HepG2 (cell line): ENCODE results near the gene PFDN1. TPM values are rescaled to one million over a fixed set of nuclear protein-coding genes. Genes with fewer than 3 reads are reported as not detected.

ENCODE experiments used
- ATAC-seq: fragments of 200-7000 bp; cut with Tn5 transposase; 3 replicates; pipeline ENCODE4 v1.9.1; 2020; ENCODE audit warnings: mild to moderate bottlenecking, moderate library complexity
- BruUV-seq: library from RNA; stranded (reverse); fragments of 400-500 nt; replicated peaks from 2 replicates; lab custom pipeline; 2021; lab: Mats Ljungman, UMichigan
- CTCF ChIA-PET: fragments of 300-600 bp; formaldehyde crosslinking; extraction: SDS; loops from one replicate; lab custom pipeline; 2021; ENCODE audit warnings: low total read pairs, inconsistent platforms, low intra/inter-chr PET ratio; lab: Yijun Ruan, JAX
- POLR2A ChIA-PET: fragments of 350-600 bp; sonication (Branson Sonifier 250); formaldehyde crosslinking; loops from one replicate; lab custom pipeline; 2020; ENCODE audit warnings: antibody characterized with exemption, inconsistent platforms; lab: Yijun Ruan, JAX
- DNase-seq: peaks from one replicate; pipeline ENCODE4 v3.0.0-alpha.2; 2015; ENCODE audit warnings: low spot score
- FAIRE-seq: peaks from 3 replicates; lab custom pipeline; 2011; peaks lifted over from hg19 to GRCh38; lab: Jason Lieb, UNC
- H2AFZ ChIP-seq: one replicate; pipeline ENCODE4 v1.6.1; 2011; ENCODE audit warnings: low read length, inconsistent platforms
- H3K27ac ChIP-seq: fragments of 300-600 bp; 3 replicates; pipeline ENCODE4 v1.8.0; 2011; ENCODE audit warnings: mixed run types, mild to moderate bottlenecking, mixed read lengths, low read length, inconsistent platforms; ENCODE audit not compliant: insufficient read depth; ENCODE audit errors: extremely low read length
- H3K27me3 ChIP-seq, 2 experiments: fragments of 200-600 bp in 1 of 2; 2 replicates in 1 of 2; 3 replicates in 1 of 2; pipeline versions ENCODE4 v1.6.0 to v1.8.0; 2011; ENCODE audit warnings: low read length in 2 of 2, mild to moderate bottlenecking in 2 of 2, moderate library complexity in 2 of 2, inconsistent platforms in 1 of 2; ENCODE audit not compliant: insufficient read depth in 2 of 2, control insufficient read depth in 1 of 2
- H3K36me3 ChIP-seq, 2 experiments: fragments of 200-600 bp in 1 of 2; replicated peaks in 1 of 2; 2 replicates in 1 of 2; 3 replicates in 1 of 2; pipeline versions ENCODE4 v1.5.1 to v1.8.0; 2011; ENCODE audit warnings: low read length in 2 of 2, inconsistent platforms in 1 of 2; ENCODE audit not compliant: insufficient read depth in 2 of 2, control insufficient read depth in 1 of 2
- H3K4me1 ChIP-seq: 2 replicates; pipeline ENCODE4 v1.5.1; 2012; ENCODE audit warnings: low read length, inconsistent platforms; ENCODE audit not compliant: insufficient read depth
- H3K4me2 ChIP-seq: 2 replicates; pipeline ENCODE4 v1.6.0; 2011; ENCODE audit warnings: low read depth, low read length, inconsistent platforms
- H3K4me3 ChIP-seq, 3 experiments: fragments of 200-600 bp in 1 of 3; sonication (generic), shearing (Covaris generic) in 1 of 3; replicated peaks in 1 of 3; 2 replicates each; pipeline ENCODE4 v1.5.1; 2011 to 2016; ENCODE audit warnings: low read length in 3 of 3, inconsistent platforms in 2 of 3, low read depth in 2 of 3, mild to moderate bottlenecking in 2 of 3, control low read depth in 1 of 3, mixed read lengths in 1 of 3; ENCODE audit not compliant: insufficient read depth in 1 of 3
- H3K79me2 ChIP-seq: one replicate; pipeline ENCODE4 v1.6.1; 2011; ENCODE audit warnings: low read length, inconsistent platforms; ENCODE audit not compliant: insufficient read depth
- H3K9ac ChIP-seq: 2 replicates; pipeline ENCODE4 v1.6.0; 2011; ENCODE audit warnings: mild to moderate bottlenecking, low read depth, low read length, inconsistent platforms; ENCODE audit not compliant: insufficient read depth
- H3K9me3 ChIP-seq: 2 replicates; pipeline ENCODE4 v1.5.1; 2012; ENCODE audit warnings: mild to moderate bottlenecking, low read length
- H4K20me1 ChIP-seq: 2 replicates; pipeline ENCODE4 v1.6.0; 2011; ENCODE audit warnings: inconsistent platforms, mild to moderate bottlenecking, low read length, moderate library complexity; ENCODE audit not compliant: insufficient read depth
- GABPA ChIP-seq, 2 experiments: IDR thresholded peaks; 2 replicates each; pipeline ENCODE4 v1.6.1; 2011 to 2016; ENCODE audit warnings: low read depth in 2 of 2, low read length in 1 of 2, missing biosample characterization in 1 of 2, missing genetic modification characterization in 1 of 2
- HDAC6 ChIP-seq: fragments of 200-600 bp; sonication (generic); IDR thresholded peaks from 2 replicates; pipeline ENCODE4 v1.7.0; 2017; ENCODE audit warnings: mild to moderate bottlenecking, antibody characterized with exemption, low read length, low read depth
- MED13 ChIP-seq: sonication (generic); formaldehyde crosslinking; IDR thresholded peaks from 2 replicates; pipeline ENCODE4 v1.5.0; 2020; ENCODE audit warnings: missing genetic modification reagents
- PRDM15 ChIP-seq: sonication (generic); formaldehyde crosslinking; IDR thresholded peaks from 2 replicates; pipeline ENCODE4 v1.4.0; 2020; ENCODE audit warnings: missing genetic modification reagents
- SP140L ChIP-seq: sonication (generic); formaldehyde crosslinking; IDR thresholded peaks from 2 replicates; pipeline ENCODE4 v1.4.0; 2020; ENCODE audit warnings: missing genetic modification reagents, borderline replicate concordance
- TARDBP ChIP-seq: sonication (generic); formaldehyde crosslinking; IDR thresholded peaks from 2 replicates; pipeline ENCODE4 v1.8.0; 2022; ENCODE audit warnings: mild to moderate bottlenecking, missing genetic modification reagents
- ZBTB40 ChIP-seq, 2 experiments: fragments of 450-650 bp in 1 of 2; sonication (generic) in 1 of 2; formaldehyde crosslinking in 1 of 2; IDR thresholded peaks; 2 replicates each; pipeline versions ENCODE4 v1.6.1 to v1.8.0; 2016 to 2022; ENCODE audit warnings: antibody characterized with exemption in 1 of 2, mild to moderate bottlenecking in 1 of 2, missing genetic modification reagents in 1 of 2
- ZNF34 ChIP-seq: sonication (generic); formaldehyde crosslinking; IDR thresholded peaks from 2 replicates; pipeline ENCODE4 v1.4.0; 2020; ENCODE audit warnings: mild to moderate bottlenecking, missing genetic modification reagents, borderline replicate concordance
- WGBS: methylation state at CpG from one replicate; pipeline ENCODE4 v1.1.6; 2017; ENCODE audit warnings: low lambda C conversion rate; 5-methylcytosine and 5-hydroxymethylcytosine counted together
- in situ Hi-C: cut with HindIII; loops from 2 replicates; pipeline ENCODE4 v1.10.0; 2017; ENCODE audit warnings: low pct_unique_long_range_greater_than_20kb; ENCODE audit not compliant: extremely low pct_ligation_motif_present
- intact Hi-C: fragments of 100-400 bp; cut with micrococcal nuclease; formaldehyde crosslinking; loops from one replicate; pipeline ENCODE4 v1.10.0; 2022; ENCODE audit not compliant: unreplicated experiment
- polyA plus RNA-seq, 8 experiments: library from polyadenylated mRNA; depleted of rRNA in 3 of 8; stranded (reverse) in 7 of 8; unstranded in 1 of 8; fragments of >200 nt; fragmentation: Illumina TruSeq in 4 of 8; extraction: Trizol in 4 of 8; gene quantifications; 2 replicates each; pipeline versions ENCODE4 v1.2.1 to v1.2.3, GENCODE V29; 2011 to 2016; ENCODE audit warnings: low read depth in 4 of 8, missing spikeins in 1 of 8, mixed read lengths in 1 of 8; ENCODE audit not compliant: insufficient read depth in 1 of 8
- total RNA-seq, 5 experiments: library from RNA; depleted of rRNA; stranded (reverse); fragments of >200 nt; fragmentation: Illumina TruSeq; extraction: Trizol; gene quantifications; 2 replicates each; pipeline ENCODE4 v1.2.3, GENCODE V29; 2016; ENCODE audit warnings: low read depth in 1 of 5
- TF ChIP-seq, protein P1 (sequence below): sonication (generic); formaldehyde crosslinking; IDR thresholded peaks from 2 replicates; pipeline ENCODE4 v1.4.0; 2020; ENCODE audit warnings: mild to moderate bottlenecking, low read depth, missing genetic modification reagents

PFDN1 gene
- total and polyA plus RNA-seq, 2 of the 13 experiments (the other 11 are each of a cell fraction or from before 2014, with no cell fraction given): 67.2 to 70.8 TPM

DNA sequence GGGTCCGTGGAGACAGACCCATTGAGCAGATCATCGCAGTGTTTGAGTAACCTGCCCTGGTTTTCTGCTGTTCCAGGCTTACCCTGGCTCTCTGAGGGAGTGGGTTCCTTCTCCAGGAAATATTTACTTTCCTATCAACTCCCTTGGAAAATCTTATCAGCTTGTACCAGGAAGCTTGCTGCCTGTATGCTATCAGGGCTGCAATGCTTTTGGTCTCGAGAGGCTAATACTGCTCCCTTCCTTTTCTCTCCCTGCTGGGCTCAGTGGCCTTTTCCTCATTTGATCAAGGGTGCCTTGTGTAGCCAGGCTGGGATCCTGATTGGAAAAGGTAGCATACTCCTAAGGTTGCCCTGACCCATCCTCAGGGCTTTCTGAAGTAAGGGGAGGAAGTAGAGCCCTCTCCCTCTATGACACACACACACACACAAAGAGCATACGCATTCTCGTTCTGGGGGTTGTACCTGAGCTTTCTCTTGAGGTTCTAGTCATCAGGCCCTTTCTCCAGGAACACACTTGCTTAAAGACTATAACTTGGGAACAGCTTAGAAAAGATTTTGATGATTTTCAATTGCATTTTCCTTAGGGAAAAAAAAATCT lies 86.3 kb downstream of the PFDN1 start:
- H3K4me1 ChIP-seq: peaks cover 44% of the 10 kb centered on the region
- H3K4me2 ChIP-seq: no peak overlapping the region
- 93% methylated on average over 5 of the region's 5 CpGs for WGBS
- H3K27ac ChIP-seq: no peak overlapping the region
- DNase-seq (no peak), FAIRE-seq (no peak), ATAC-seq (no peak)
- no peak overlapping the region for H3K4me3 ChIP-seq
- H3K9ac ChIP-seq: no peak overlapping the region
- CTCF ChIA-PET: no interaction called here
- in situ Hi-C loops (no loop called here), intact Hi-C loops (no loop called here)
- no peaks in the 10 kb centered on the region for H4K20me1 ChIP-seq
- no peak overlapping the region for H2AFZ ChIP-seq
- no TSS peak for BruUV-seq
- peaks cover 0 to 2% of the 10 kb centered on the region in 2 experiments; a peak in 1 of 5 replicates for H3K36me3 ChIP-seq
- no peaks in the 10 kb centered on the region for H3K79me2 ChIP-seq
- POLR2A ChIA-PET: no interaction called here
- H3K27me3 ChIP-seq: no peaks in the 10 kb centered on the region
- H3K9me3 ChIP-seq: no peaks in the 10 kb centered on the region
- TF ChIP-seq ZNF34 (CRISPR knock-in tag): no peak
- TF ChIP-seq ZBTB40 (IDR thresholded peaks at IDR 0.05): no peak
- TF ChIP-seq ZBTB40 (CRISPR knock-in tag; IDR thresholded peaks at IDR 0.05): no peak
- TF ChIP-seq TARDBP (CRISPR knock-in tag): no peak
- TF ChIP-seq MED13 (CRISPR knock-in tag): no peak
- TF ChIP-seq, protein P1, sequence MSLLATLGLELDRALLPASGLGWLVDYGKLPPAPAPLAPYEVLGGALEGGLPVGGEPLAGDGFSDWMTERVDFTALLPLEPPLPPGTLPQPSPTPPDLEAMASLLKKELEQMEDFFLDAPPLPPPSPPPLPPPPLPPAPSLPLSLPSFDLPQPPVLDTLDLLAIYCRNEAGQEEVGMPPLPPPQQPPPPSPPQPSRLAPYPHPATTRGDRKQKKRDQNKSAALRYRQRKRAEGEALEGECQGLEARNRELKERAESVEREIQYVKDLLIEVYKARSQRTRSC (CRISPR knock-in tag): no peak
- no peak for TF ChIP-seq HDAC6
- TF ChIP-seq SP140L (CRISPR knock-in tag): no peak
- TF ChIP-seq GABPA (IDR thresholded peaks at IDR 0.05; ENCODE audit: low read depth, low read length): no peak
- no peak for TF ChIP-seq GABPA (CRISPR knock-in tag; IDR thresholded peaks at IDR 0.05; ENCODE audit: low read depth)
- TF ChIP-seq PRDM15 (CRISPR knock-in tag): no peak
